Measurements from ENCODE around the gene ADRM1.

Gene ADRM1

DNA sequence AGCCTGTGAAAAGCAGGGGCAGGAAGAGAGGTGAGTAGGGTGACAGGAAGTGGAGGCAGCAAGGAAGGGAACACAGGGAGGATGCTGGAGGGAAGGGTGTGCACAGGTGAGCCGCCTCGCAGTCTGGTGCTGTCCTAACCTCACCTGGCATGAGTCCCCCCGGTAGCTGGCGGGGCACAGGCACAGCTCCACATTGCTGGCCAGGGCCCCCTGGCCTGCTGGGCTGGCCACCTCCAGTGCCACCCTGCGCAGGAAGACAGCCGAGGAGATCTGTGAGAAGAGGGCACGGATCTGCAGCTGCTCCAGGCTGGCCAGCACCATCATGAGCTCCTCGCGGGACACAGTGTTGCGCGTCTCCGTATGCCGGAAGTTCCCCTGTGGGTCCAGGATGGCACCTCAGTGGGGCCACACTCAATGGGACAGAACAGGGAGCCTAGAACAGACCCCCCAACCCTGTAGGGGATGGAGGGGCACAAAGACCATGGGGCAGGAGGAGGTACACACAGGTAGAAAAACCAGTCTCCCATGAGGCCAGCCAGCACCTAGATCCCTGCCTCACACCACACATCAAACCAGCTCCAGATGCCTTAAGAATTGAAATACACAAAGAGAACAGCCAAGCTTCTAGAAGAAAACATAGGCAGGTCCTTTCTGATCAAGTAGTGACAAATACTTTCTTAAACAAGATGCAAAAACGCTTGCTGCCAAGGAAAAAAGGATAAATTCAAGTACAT, 22.5 kb downstream of the ADRM1 start:
- DNase-seq, result no peak

- no peak for DNase-seq
Measured at GRCh38 chr20:62326559-62326958, 23.8 kb downstream of the ADRM1 start.

GRCh38 chr20:62326959-62327725, 24.3 kb downstream of the ADRM1 start:
- no peak for DNase-seq

DNA sequence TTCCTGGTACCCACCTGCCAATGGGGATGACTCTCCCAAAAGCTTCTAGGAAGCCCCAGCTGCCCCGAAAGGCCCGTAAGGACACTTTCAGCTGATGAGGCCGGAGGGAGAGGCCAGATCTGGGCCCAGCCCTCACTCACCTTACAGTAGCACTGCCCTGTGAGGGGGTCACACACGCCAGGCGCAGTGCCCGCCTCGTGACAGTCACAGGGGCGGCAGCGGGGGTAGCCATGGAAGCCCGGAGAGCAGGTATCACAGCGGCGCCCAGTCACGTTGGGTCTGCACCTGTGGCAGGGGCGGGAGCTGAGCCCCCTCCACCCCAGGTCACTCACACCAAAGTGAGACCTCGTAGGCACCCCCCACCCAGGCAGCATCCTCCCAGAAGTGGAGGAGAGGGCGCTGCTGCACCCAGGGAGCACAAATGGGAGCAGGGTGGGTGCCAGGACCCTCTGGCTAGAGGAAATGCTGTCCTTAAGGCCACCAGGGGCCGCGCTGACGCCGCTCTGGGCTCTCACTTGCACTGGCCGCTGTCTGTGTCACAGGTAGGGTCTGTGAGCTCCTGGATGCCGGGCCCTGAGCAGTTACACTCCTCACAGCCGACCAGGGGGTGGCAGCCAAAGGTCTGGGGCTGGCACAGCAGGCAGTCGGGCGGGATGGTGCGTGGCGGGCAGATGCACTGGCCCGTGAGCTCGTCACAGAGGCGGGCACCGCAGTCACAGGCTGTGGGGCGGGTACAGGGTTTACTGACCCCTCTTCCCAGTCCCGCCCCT, 25.1 kb downstream of the ADRM1 start:
- no peak for DNase-seq

DNA sequence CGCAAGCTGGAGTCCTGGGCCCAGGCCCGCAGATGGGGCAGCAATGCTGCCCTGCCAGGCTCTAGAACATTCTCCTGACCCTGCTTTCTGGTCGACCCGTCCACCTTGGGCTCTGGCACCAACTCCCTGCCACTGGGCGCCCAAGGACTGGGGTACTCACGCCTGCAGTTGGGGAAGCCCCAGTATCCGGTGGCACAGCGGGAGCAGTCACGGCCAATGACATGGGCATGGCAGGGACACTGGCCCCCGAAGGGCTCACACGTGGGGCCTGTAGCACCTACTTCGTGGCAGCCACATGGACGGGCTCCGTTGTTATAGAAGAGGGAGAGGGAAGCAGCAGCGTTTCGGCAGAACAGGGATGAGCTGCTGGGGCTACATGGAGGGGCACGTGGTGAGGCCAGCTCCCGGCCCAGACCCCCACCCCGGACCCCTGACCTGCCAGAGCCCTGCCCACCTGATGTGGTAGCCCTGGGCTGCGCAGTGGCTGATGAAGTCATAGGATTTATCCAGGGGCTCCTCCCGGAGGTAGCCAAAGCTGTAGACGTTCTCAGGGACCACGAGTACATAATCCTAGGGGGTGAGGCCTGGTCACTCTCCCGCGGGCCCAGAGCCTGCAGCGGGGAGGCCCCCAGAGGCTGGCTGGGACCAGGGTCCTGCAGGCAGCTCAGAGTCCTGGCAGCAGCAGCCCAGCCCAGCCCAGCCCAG, 26.0 kb downstream of the ADRM1 start:
- no peak for DNase-seq

DNA sequence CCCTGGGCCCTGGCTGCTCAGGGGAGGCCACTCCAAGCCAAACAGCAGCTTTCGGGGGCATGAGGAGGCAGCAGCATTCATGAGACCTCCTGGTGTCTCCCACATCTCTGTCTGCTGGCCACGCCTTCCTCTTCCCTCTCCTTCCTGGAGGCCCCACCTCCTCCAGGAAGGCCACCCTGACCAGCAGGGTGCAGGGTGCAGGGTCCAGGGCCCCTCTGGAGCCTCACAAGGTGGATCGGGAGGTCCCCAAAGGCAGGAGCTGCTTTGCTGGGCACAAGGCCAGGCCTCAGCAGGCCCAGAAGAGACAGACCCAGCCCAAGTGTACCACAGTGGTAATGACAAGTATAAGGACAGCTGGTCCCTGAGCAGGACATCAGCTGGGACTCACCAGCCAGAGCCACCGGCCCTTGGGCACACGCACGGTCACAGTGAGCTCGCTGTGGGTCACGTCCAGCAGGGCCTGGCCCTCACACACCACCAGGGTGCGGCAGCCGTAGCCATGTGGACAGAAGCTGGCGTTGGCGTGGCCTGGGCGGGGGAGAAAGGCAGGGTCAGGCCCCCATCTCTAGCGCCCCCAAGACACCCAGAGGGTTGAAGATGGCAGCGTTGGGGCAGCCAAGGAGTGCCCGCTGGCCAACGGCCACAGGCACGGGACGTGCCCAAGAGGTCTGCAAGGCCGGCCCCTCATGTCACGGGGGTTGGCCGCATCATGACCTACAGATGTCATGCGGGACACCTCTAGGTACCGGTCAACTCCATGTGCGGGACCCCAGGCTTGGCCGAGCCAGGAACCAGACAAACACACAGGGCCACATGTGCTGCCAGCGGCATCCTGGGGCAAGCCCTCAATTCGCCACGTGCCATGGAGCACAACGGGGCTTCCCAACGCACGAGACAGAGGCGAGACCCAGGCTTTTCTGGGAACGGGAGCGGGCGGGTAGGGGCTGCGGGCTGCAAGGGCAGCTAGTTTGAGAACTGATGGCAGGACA, 26.9 kb downstream of the ADRM1 start:
- no peak for DNase-seq

- DNase-seq, result no peak
Measured at GRCh38 chr20:62330576-62331317, 27.9 kb downstream of the ADRM1 start.

- no peak for DNase-seq
Measured at GRCh38 chr20:62331347-62331746, 28.6 kb downstream of the ADRM1 start.

GRCh38 chr20:62332421-62332820, 29.6 kb downstream of the ADRM1 start:
- DNase-seq, result no peak

DNA sequence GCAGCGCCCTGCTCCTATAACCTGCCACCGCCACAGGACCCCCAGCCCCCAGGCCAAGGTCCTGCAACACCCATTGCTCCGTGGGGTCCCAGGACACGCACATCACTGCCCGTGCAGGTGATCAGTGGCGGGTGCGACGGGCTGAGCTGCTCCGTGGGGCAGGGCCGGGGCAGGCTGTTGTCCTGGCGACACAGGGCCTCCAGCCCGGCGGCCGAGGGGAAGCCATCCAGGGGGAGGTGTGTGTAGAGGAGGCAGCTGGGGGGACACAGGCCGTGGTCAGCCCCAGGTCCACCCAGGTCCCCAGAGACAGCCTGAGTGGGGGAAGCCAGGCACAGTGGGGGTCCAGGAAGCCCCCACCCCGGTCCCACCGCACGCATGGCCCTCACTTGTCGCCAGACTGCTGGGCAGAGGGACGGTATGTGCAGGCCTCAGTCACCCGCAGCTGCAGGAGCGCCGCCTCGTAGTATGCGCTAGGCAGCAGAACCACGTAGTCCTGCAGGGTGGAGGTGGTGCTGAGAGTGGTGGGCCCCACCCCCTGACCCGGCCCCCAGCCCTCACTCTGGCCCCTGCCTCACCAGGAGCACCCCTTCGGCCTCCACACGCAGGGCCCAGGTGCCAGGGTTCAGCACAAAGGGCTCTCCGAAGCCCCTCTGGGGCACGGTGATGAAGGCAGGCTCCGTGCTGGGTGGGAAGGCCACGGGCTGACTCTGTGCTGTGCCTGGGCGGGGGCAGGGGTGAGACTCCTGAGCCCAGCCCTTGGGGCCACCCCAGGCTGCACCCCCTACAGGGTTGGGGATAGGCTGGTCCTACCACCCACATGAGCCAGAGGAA, 30.4 kb downstream of the ADRM1 start:
- no peak for DNase-seq

DNA sequence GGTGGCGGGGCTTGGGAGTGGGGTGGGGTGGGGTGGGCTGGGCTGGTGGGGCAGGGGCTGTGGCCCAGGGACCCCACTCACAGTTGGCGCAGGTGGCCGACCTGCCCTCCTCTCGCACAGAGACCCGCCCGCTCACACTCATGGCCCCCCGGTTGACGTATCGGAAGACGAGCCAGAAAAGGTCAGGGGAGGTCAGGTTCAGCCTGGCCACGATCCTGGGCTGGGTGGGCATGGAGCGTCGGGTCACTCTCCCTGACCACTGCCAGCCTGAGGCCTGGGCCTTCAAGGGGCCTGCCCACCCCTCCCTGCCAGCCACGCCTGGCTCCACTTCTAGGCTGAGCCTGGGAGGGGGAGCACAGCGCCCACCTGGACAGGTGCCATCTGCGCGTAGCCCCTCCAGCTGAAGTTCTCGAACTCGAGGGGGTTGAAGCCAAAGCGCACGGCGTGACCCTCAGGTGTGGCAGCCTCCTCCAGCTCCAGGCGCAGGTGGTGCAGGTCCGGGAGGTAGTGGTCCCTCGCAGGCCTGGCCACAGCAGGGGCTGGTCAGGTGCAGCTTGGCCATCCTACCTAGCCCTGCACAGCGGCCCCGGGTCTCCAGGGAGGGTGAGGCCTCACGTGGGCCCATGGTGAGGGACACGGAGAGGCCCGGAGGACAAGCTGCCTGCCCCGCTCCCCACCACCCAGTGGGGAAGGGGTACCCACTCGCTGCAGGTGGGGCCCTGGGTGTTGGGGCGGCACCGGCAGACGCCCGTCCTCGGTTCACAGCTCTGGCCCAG, 31.2 kb downstream of the ADRM1 start:
- DNase-seq, result no peak

DNA sequence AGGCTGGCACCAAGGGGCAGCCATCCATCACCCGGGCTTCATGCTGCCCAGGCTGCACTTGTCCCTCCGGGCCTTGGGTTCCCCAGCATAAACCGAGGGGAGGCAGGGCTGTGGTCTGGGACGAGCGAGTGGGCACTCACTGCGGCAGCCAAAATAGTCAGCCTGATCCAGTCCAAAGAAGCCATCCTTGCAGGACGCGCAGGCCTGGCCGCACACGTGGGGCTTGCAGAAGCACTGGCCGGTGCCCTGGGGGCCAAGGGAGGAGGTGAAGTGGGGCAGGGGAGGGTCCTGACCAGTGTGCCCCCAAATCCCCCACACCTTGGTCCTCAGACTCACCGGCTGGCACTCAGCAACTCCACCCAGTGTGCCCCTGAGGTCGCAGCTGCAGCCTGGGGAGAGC, 32.1 kb downstream of the ADRM1 start:
- no peak for DNase-seq

GRCh38 chr20:62335532-62335931, 32.7 kb downstream of the ADRM1 start:
- no peak for DNase-seq

GRCh38 chr20:62336329-62336728, 33.5 kb downstream of the ADRM1 start:
- DNase-seq, result no peak

DNA sequence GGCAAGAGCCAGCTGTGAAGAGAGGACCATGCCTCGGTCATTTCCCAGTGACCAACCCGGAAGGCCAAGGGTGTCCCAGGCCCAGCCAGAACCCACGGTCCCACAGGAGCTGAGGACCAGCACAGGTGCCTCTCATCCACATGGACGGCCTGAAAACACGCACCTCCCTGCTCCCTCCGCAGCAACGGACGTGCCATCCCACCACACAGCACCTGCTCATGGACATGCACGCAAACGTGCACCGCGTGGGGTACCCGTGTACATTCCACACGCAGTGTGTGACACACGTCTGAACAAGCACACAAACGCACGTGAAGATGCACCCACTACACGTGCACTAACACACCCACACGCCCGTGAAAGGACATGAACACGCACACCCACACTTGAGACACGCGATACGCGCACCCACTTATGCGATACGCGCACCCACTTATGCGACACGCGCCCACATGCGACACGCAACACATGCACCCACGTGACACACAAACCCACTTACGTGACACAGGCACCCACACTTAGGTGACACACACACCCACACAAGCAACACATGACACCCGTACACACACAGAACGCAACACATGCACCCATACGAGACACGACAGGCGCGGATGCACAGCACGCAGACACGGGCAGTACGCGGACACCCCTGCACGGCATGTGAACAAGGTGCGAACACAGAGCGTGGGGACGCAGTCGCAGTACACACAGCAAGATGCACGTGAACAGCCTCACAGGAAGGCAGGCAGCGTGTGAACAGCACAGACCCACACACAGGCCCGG, 34.2 kb downstream of the ADRM1 start:
- no peak for DNase-seq

GRCh38 chr20:62337558-62338293, 34.9 kb downstream of the ADRM1 start:
- DNase-seq, result no peak

- DNase-seq, result no peak
Measured at GRCh38 chr20:62338294-62338620, 35.5 kb downstream of the ADRM1 start.

DNA sequence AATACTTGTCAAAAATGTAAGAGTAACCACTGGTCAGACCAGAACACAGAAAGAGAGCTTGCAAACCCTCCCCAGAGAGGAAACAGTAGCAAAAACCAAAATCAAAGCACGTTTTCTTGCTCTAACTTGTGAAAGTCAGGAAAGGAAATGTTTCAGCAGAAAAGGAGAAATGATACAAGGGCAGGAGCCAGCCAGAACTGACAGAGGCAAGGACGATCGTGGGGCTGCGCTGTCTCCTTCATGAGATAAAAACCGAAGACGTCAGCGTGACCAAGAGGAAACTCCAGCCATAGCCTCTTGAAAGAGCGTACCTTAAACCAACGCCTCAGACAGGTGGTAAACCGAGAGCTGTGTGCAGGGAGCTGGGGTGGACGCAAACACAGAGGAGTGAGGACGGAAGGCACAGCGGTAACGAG, 36.9 kb downstream of the ADRM1 start:
- no peak for DNase-seq
